Measurements from ENCODE around the gene SORBS1. TPM values are rescaled to one million over a fixed set of nuclear protein-coding genes. Genes with fewer than 3 reads are reported as not detected.

The SORBS1 gene
- total and polyA plus RNA-seq, 9 of the 15 experiments (the other 6 are each of a cell fraction or from before 2014, with no cell fraction given): 2.0 to 13.3 (median 6.5) TPM

GRCh38 chr10:95303535-95303934, 257.6 kb downstream of the SORBS1 start (continued):
- TF ChIP-seq ARID3B (CRISPR knock-in tag; IDR thresholded peaks at IDR 0.05; ENCODE audit: borderline replicate concordance) (no peak), SMAD4 (CRISPR knock-in tag; conservative IDR thresholded peaks at IDR 0.05) (peak; percentile 19; the same call in 1 of the 2 replicates), ATF3 (IDR thresholded peaks at IDR 0.05) (peak; percentile 87), ATF3 (CRISPR knock-in tag; conservative IDR thresholded peaks at IDR 0.05) (no peak), ZNF639 (CRISPR knock-in tag; conservative IDR thresholded peaks at IDR 0.05 in 1 of 2, IDR thresholded peaks at IDR 0.05 in 1 of 2) (peak in 1 of 2 experiments; percentile 49; a peak in 1 of 4 replicates), FOXM1 (IDR thresholded peaks at IDR 0.05; ENCODE audit: low read depth) (no peak), FOXM1 (CRISPR knock-in tag; IDR thresholded peaks at IDR 0.05; ENCODE audit: low read depth) (no peak), CREB3 (tag; conservative IDR thresholded peaks at IDR 0.05; ENCODE audit: low read depth) (0 out of 2 replicates have a peak, but pooled peaks have one; percentile 39), UBTF (IDR thresholded peaks at IDR 0.05; ENCODE audit: borderline replicate concordance in 1 of 2, low read depth in 2 of 2, low read length in 2 of 2) (0 out of 4 replicates have a peak, but pooled peaks of 1 of the 2 experiments have one; percentile 46), SP2 (IDR thresholded peaks at IDR 0.05; ENCODE audit: extremely low read depth, low read depth, low read length, poor library complexity, severe bottlenecking) (no peak), HDAC1 (IDR thresholded peaks at IDR 0.05) (0 out of 4 replicates have a peak, but pooled peaks of 1 of the 2 experiments have one; percentile 43), NFE2 (IDR thresholded peaks at IDR 0.05; ENCODE audit: low read depth) (peak; percentile 47; the same call in 1 of the 2 replicates), FUS (optimal IDR thresholded peaks at IDR 0.05; ENCODE audit: low read depth, low read length) (no peak), KDM1A (IDR thresholded peaks at IDR 0.05) (peak; percentile 65 to 67)
